HepG2 (cell line): ENCODE results near the gene ENC1. TPM values are rescaled to one million over a fixed set of nuclear protein-coding genes. Genes with fewer than 3 reads are reported as not detected.

Source experiments
- BATF2 ChIP-seq: sonication (generic); formaldehyde crosslinking; IDR thresholded peaks from 2 replicates; pipeline ENCODE4 v1.8.0; 2022; ENCODE audit warnings: mild to moderate bottlenecking, missing genetic modification reagents, moderate library complexity
- CENPX ChIP-seq: sonication (generic); formaldehyde crosslinking; IDR thresholded peaks from 2 replicates; pipeline ENCODE4 v1.9.0; 2021; ENCODE audit warnings: mild to moderate bottlenecking, missing genetic modification reagents, moderate library complexity
- DZIP1 ChIP-seq: sonication (generic); formaldehyde crosslinking; IDR thresholded peaks from 2 replicates; pipeline ENCODE4 v1.5.0; 2020; ENCODE audit warnings: mild to moderate bottlenecking, missing genetic modification reagents
- EED ChIP-seq: sonication (generic); formaldehyde crosslinking; IDR thresholded peaks from 2 replicates; pipeline ENCODE4 v1.5.0; 2020; ENCODE audit warnings: mild to moderate bottlenecking, missing genetic modification reagents
- GATA4 ChIP-seq: sonication (generic); IDR thresholded peaks from 2 replicates; pipeline ENCODE4 v1.6.1; 2016; ENCODE audit warnings: antibody characterized with exemption, low read depth, borderline replicate concordance
- HES4 ChIP-seq: sonication (generic); formaldehyde crosslinking; IDR thresholded peaks from 2 replicates; pipeline ENCODE4 v1.9.0; 2021; ENCODE audit warnings: mild to moderate bottlenecking, missing genetic modification reagents, borderline replicate concordance
- IKZF4 ChIP-seq: sonication (generic); formaldehyde crosslinking; IDR thresholded peaks from 2 replicates; pipeline ENCODE4 v1.5.1; 2020; ENCODE audit warnings: borderline replicate concordance, mild to moderate bottlenecking, low read depth, missing genetic modification reagents; ENCODE audit errors: not compliant biosample characterization
- IRF2 ChIP-seq: IDR thresholded peaks from 2 replicates; pipeline ENCODE4 v1.6.1; 2018; ENCODE audit warnings: missing genetic modification reagents, missing compliant biosample characterization
- KDM6A ChIP-seq: IDR thresholded peaks from 2 replicates; pipeline ENCODE4 v1.6.1; 2016; ENCODE audit warnings: low read depth
- MEF2D ChIP-seq: sonication (generic); formaldehyde crosslinking; IDR thresholded peaks from 2 replicates; pipeline ENCODE4 v1.5.1; 2020; ENCODE audit warnings: mild to moderate bottlenecking, missing genetic modification reagents
- MTA3 ChIP-seq: sonication (generic); formaldehyde crosslinking; IDR thresholded peaks from 2 replicates; pipeline ENCODE4 v1.4.0; 2020; ENCODE audit warnings: missing genetic modification reagents
- NR2C2 ChIP-seq: sonication (generic); formaldehyde crosslinking; IDR thresholded peaks from 2 replicates; pipeline ENCODE4 v1.4.0; 2020; ENCODE audit warnings: missing genetic modification reagents, mild to moderate bottlenecking, moderate library complexity, borderline replicate concordance
- PLRG1 ChIP-seq: fragments of 450-650 bp; conservative IDR thresholded peaks from 2 replicates; pipeline ENCODE4 v1.6.1; 2016
- PPARG ChIP-seq: conservative IDR thresholded peaks from 2 replicates; pipeline ENCODE4 v1.6.1; 2016; ENCODE audit warnings: missing biosample characterization, missing genetic modification reagents
- PRDM10 ChIP-seq: sonication (generic); formaldehyde crosslinking; IDR thresholded peaks from 2 replicates; pipeline ENCODE4 v1.4.0; 2020; ENCODE audit warnings: low read depth, missing genetic modification reagents
- PREB ChIP-seq: sonication (generic); formaldehyde crosslinking; IDR thresholded peaks from 2 replicates; pipeline ENCODE4 v1.4.0; 2020; ENCODE audit warnings: missing genetic modification reagents
- SP4 ChIP-seq: sonication (generic); formaldehyde crosslinking; IDR thresholded peaks from 2 replicates; pipeline ENCODE4 v1.8.1; 2023; ENCODE audit warnings: mild to moderate bottlenecking, missing genetic modification reagents
- ZIK1 ChIP-seq: sonication (generic); formaldehyde crosslinking; IDR thresholded peaks from 2 replicates; pipeline ENCODE4 v1.5.0; 2020; ENCODE audit warnings: mild to moderate bottlenecking, low read depth, missing genetic modification reagents, borderline replicate concordance
- ZNF382 ChIP-seq: sonication (generic); formaldehyde crosslinking; IDR thresholded peaks from 2 replicates; pipeline ENCODE4 v1.5.0; 2020; ENCODE audit warnings: missing genetic modification reagents, mild to moderate bottlenecking, borderline replicate concordance
- ZNF530 ChIP-seq: sonication (generic); formaldehyde crosslinking; IDR thresholded peaks from 2 replicates; pipeline ENCODE4 v1.5.0; 2020; ENCODE audit warnings: low read depth, mild to moderate bottlenecking, missing genetic modification reagents
- polyA plus RNA-seq, 8 experiments: library from polyadenylated mRNA; depleted of rRNA in 3 of 8; stranded (reverse) in 7 of 8; unstranded in 1 of 8; fragments of >200 nt; fragmentation: Illumina TruSeq in 4 of 8; extraction: Trizol in 4 of 8; gene quantifications; 2 replicates each; pipeline versions ENCODE4 v1.2.1 to v1.2.3, GENCODE V29; 2011 to 2016; ENCODE audit warnings: low read depth in 4 of 8, missing spikeins in 1 of 8, mixed read lengths in 1 of 8; ENCODE audit not compliant: insufficient read depth in 1 of 8
- total RNA-seq, 5 experiments: library from RNA; depleted of rRNA; stranded (reverse); fragments of >200 nt; fragmentation: Illumina TruSeq; extraction: Trizol; gene quantifications; 2 replicates each; pipeline ENCODE4 v1.2.3, GENCODE V29; 2016; ENCODE audit warnings: low read depth in 1 of 5

ENC1 gene
- total and polyA plus RNA-seq, 2 of the 13 experiments (the other 11 are each of a cell fraction or from before 2014, with no cell fraction given): 63.8 to 64.4 TPM

- TF ChIP-seq PREB (CRISPR knock-in tag): no peak
- no peak for TF ChIP-seq KDM6A (CRISPR knock-in tag)
- no peak for TF ChIP-seq ZNF530 (CRISPR knock-in tag)
- TF ChIP-seq HES4 (CRISPR knock-in tag): no peak
- no peak for TF ChIP-seq CENPX (CRISPR knock-in tag)
- no peak for TF ChIP-seq IKZF4 (CRISPR knock-in tag)
- no peak for TF ChIP-seq GATA4
- no peak for TF ChIP-seq ZNF382 (CRISPR knock-in tag)
- TF ChIP-seq DZIP1 (CRISPR knock-in tag): peak; percentile 11; the same call in 1 of the 2 replicates
- TF ChIP-seq MEF2D (CRISPR knock-in tag): no peak
- no peak for TF ChIP-seq PRDM10 (CRISPR knock-in tag)
- 0 out of 2 replicates have a peak, but pooled peaks have one; percentile 32 for TF ChIP-seq BATF2 (CRISPR knock-in tag)
- no peak for TF ChIP-seq PLRG1
- peak; percentile 62; the same call in 1 of the 2 replicates for TF ChIP-seq EED (CRISPR knock-in tag)
- no peak for TF ChIP-seq MTA3 (CRISPR knock-in tag)
- TF ChIP-seq ZIK1 (CRISPR knock-in tag): 0 out of 2 replicates have a peak, but pooled peaks have one; percentile 44
- no peak for TF ChIP-seq PPARG (CRISPR knock-in tag)
- peak; percentile 55; the same call in 1 of the 2 replicates for TF ChIP-seq IRF2 (CRISPR knock-in tag)
- peak; percentile 63; the same call in 1 of the 2 replicates for TF ChIP-seq SP4
- no peak; the same call in 1 of the 2 replicates for TF ChIP-seq NR2C2 (CRISPR knock-in tag)
These were observed 44.6 kb upstream of the ENC1 start, which contains the start of gene HEXB (continued) for GRCh38 chr5:74684900-74685851.
